Duodenal mucosa (tissue), 2 donors: Measurements from ENCODE around the gene CTU2.
A peak's percentile ranks its signal among the peaks of the same experiment; 100 is the strongest.

ENCODE experiments used
- H3K27ac ChIP-seq: one replicate; pipeline ENCODE4 v1.7.0; 2013; ENCODE audit warnings: low read depth, low read length
- H3K27me3 ChIP-seq, 2 donors: one replicate each; pipeline ENCODE4 v1.7.0; 2013; ENCODE audit warnings: low read length in 2 of 2, control low read depth in 1 of 2; ENCODE audit not compliant: insufficient read depth in 2 of 2, control insufficient read depth in 1 of 2
- H3K36me3 ChIP-seq, 2 donors: one replicate each; pipeline ENCODE4 v1.7.0; 2013; ENCODE audit warnings: low read length in 2 of 2, control low read depth in 1 of 2; ENCODE audit not compliant: insufficient read depth in 2 of 2, control insufficient read depth in 1 of 2
- H3K4me1 ChIP-seq, 2 donors: one replicate each; pipeline ENCODE4 v1.7.0; 2013; ENCODE audit warnings: low read length in 2 of 2, control low read depth in 1 of 2; ENCODE audit not compliant: insufficient read depth in 2 of 2, control insufficient read depth in 1 of 2
- H3K4me3 ChIP-seq, 2 donors: one replicate each; pipeline ENCODE4 v1.7.0; 2013; ENCODE audit warnings: low read length in 2 of 2, low read depth in 1 of 2
- H3K9ac ChIP-seq, 2 donors: one replicate each; pipeline ENCODE4 v1.7.0; 2013; ENCODE audit warnings: low read length in 2 of 2, low read depth in 1 of 2
- H3K9me3 ChIP-seq, 2 donors: one replicate each; pipeline ENCODE4 v1.7.0; 2013; ENCODE audit warnings: low read length in 2 of 2, control low read depth in 1 of 2; ENCODE audit not compliant: control insufficient read depth in 1 of 2

Gene CTU2

DNA sequence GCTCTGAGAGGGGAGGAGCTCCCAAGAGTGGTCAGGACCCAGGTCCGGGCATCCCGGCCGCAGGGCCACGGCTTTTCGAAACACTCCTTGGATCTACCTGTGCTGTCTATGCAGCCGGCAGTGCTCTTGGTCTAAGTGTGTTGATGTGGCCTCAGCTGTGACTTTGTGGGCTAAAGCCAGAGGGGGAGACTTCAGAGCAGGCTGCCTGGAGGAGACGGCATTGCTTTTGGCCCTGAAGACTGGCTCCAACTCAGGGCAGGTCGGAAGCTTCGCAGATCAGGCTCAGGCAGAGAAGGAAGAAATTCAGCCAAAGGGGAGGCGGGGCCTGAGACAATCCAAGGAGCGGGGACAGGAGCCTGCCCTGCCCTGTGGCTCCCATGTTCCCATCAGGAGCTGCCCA is 47.3 kb downstream of the CTU2 start:
- no peak overlapping the region for H3K9ac ChIP-seq
- H3K27me3 ChIP-seq: no peaks in the 10 kb centered on the region
- H3K36me3 ChIP-seq: no peaks in the 10 kb centered on the region
- H3K9me3 ChIP-seq: no peaks in the 10 kb centered on the region
- H3K4me3 ChIP-seq: no peak overlapping the region
- H3K27ac ChIP-seq: no peak overlapping the region
- H3K4me1 ChIP-seq: peaks cover 2 to 8% of the 10 kb centered on the region in 2 donors

GRCh38 chr16:88754109-88754911 is 48.0 kb downstream of the CTU2 start:
- Histone ChIP-seq H3K4me1 (peaks cover 8 to 15% of the 10 kb centered on the region in 2 donors), H3K9me3 (no peaks in the 10 kb centered on the region), H3K27me3 (no peaks in the 10 kb centered on the region), H3K36me3 (no peaks in the 10 kb centered on the region), H3K9ac (no peak overlapping the region), H3K4me3 (no peak overlapping the region), H3K27ac (no peak overlapping the region)

GRCh38 chr16:88754912-88755744 is 48.8 kb downstream of the CTU2 start:
- H3K4me1 ChIP-seq: peaks cover 15 to 22% of the 10 kb centered on the region in 2 donors
- H3K4me3 ChIP-seq: no peak overlapping the region
- no peaks in the 10 kb centered on the region for H3K36me3 ChIP-seq
- no peaks in the 10 kb centered on the region for H3K9me3 ChIP-seq
- no peaks in the 10 kb centered on the region for H3K27me3 ChIP-seq
- no peak overlapping the region for H3K9ac ChIP-seq
- H3K27ac ChIP-seq: no peak overlapping the region

- Histone ChIP-seq H3K36me3 (no peaks in the 10 kb centered on the region), H3K9ac (no peak overlapping the region), H3K27me3 (no peaks in the 10 kb centered on the region), H3K4me1 (peaks cover 22 to 24% of the 10 kb centered on the region in 2 donors), H3K9me3 (no peaks in the 10 kb centered on the region), H3K4me3 (no peak overlapping the region), H3K27ac (no peak overlapping the region)
Observed at GRCh38 chr16:88755745-88756443, 49.6 kb downstream of the CTU2 start.

DNA sequence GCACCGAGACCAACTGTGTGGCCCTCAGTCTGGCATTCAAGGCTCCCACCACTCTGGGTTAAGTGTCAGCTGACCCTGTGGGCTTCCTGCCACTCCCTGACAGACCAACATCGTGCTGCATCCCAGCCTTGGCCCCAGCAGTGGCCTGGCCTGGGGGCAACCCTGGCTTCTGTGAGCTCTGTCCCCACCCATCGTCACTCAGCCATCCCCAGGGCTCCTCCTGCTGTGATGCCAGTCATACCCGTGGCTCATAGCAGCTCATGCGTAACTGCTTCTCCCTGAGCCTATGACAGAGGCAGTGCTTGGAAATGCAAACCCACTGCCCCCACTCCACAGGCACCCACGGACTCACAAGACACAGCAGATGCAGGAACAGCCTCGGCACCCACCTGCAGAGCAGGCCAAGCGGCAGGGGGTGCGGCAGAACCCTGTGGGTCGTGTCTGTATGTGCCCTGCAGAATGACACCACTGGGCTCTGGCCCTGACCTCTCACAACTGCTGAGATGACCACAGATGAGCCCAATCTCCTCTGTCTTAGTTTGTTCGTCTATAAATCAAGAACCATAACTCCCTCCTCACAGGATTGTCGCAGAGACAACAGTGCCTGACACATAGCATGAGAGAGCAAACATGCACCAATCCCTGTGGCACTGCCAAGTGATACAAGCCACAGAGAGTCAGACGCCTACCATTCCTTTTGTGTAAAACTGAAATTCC is 52.1 kb downstream of the CTU2 start:
- no peaks in the 10 kb centered on the region for H3K27me3 ChIP-seq
- H3K36me3 ChIP-seq: no peaks in the 10 kb centered on the region
- no peak overlapping the region for H3K9ac ChIP-seq
- H3K9me3 ChIP-seq: no peaks in the 10 kb centered on the region
- no peak overlapping the region for H3K27ac ChIP-seq
- H3K4me1 ChIP-seq: peaks cover 24 to 27% of the 10 kb centered on the region in 2 donors
- no peak overlapping the region for H3K4me3 ChIP-seq

- H3K4me3 ChIP-seq: no peak overlapping the region
- H3K9ac ChIP-seq: no peak overlapping the region
- H3K4me1 ChIP-seq: peaks cover 24 to 32% of the 10 kb centered on the region in 2 donors
- no peaks in the 10 kb centered on the region for H3K9me3 ChIP-seq
- H3K27ac ChIP-seq: peak overlapping the region; percentile 26
- H3K27me3 ChIP-seq: no peaks in the 10 kb centered on the region
- no peaks in the 10 kb centered on the region for H3K36me3 ChIP-seq
Observed at GRCh38 chr16:88758944-88759244, 52.6 kb downstream of the CTU2 start.

DNA sequence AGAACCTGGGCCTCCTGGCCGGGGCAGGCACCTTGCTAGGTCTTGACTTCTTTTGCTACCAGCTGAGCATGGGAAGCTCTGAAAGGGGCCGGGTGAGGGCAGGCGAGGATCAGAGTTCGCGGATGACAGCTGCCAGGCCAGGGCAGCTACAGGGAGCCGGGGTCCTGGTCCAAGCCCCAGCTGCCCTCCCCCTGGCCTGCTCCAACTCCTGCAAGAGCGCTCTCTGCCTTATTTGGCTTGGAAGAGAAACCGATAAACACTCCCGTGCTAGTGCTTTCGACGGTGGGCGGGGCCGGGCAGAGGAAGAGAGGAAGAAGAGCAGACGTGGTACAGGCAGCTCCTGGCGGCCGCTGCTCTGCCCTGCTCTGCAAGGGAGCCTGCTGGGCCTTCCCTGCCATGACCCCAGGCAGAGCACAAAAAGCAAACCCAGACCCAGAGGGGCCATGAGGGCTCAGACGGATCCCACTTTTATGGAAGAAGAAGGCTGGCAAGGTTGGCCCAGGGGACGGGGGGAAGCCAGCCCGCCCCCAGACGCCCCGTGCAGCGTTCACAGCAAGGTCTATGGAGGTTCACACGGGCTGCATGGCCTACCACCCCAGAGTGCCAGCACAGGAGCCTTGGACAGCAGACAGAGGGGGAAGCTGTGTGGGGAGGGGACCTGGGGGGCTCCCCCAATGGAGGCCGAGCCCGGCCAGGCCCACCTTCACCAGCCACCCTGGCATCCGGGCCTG is 53.1 kb downstream of the CTU2 start:
- Histone ChIP-seq H3K36me3 (no peaks in the 10 kb centered on the region), H3K27me3 (no peaks in the 10 kb centered on the region), H3K4me3 (no peak overlapping the region), H3K9me3 (no peaks in the 10 kb centered on the region), H3K9ac (no peak overlapping the region), H3K4me1 (peaks cover 24 to 34% of the 10 kb centered on the region in 2 donors), H3K27ac (peak overlapping the region; percentile 26)

- no peak overlapping the region for H3K4me3 ChIP-seq
- no peaks in the 10 kb centered on the region for H3K9me3 ChIP-seq
- H3K27ac ChIP-seq: no peak overlapping the region
- no peaks in the 10 kb centered on the region for H3K36me3 ChIP-seq
- no peaks in the 10 kb centered on the region for H3K27me3 ChIP-seq
- peaks cover 24 to 34% of the 10 kb centered on the region in 2 donors for H3K4me1 ChIP-seq
- H3K9ac ChIP-seq: peak overlapping the region in 1 of 2 donors; percentile 9
Observed at GRCh38 chr16:88759976-88760350, 53.7 kb downstream of the CTU2 start.

DNA sequence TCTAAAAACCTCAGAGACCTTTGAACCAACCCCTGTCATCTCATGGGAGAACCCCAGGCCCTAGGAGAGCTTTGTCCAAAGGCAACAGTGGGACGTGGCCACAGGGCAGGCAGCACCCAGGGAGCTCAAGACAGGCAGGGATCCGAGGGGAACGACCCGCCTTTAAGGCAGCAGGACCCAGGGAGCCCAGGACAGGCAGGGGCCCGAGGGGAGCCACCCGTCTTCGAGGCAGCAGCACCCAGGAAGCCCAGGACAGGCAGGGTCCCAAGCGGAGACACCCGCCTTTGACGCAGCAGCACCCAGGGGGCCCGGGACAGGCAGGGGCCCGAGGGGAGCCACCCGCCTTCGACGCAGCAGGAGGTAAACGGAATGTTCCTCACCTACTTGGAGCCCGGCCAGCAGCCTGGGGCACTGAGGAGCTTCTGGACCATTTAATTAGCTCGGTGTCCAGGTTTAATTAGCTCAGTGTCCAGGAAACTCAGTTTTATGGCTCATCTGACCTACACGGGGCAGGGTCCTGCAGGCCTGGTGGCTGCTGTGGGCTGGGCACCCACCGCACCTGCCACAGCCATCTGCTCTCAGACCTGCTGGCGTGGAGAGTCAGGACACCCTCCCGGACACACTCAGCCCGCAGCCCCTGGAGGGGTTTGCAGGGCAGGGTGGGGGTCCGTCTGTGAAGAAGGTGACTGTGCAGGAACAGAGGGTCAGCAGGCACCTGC is 54.3 kb downstream of the CTU2 start:
- H3K4me1 ChIP-seq: peaks cover 24 to 34% of the 10 kb centered on the region in 2 donors
- H3K9ac ChIP-seq: peak overlapping the region in 1 of 2 donors; percentile 9
- H3K27ac ChIP-seq: no peak overlapping the region
- H3K9me3 ChIP-seq: no peaks in the 10 kb centered on the region
- H3K4me3 ChIP-seq: no peak overlapping the region
- H3K36me3 ChIP-seq: no peaks in the 10 kb centered on the region
- no peaks in the 10 kb centered on the region for H3K27me3 ChIP-seq
